ENCODE measurements around the gene ACOT8.
"Not testable (repeated sequence)": the region's sequence is repeated elsewhere in the genome, so short reads cannot be mapped to it uniquely, and the experiment has no call there.

The ACOT8 gene

DNA sequence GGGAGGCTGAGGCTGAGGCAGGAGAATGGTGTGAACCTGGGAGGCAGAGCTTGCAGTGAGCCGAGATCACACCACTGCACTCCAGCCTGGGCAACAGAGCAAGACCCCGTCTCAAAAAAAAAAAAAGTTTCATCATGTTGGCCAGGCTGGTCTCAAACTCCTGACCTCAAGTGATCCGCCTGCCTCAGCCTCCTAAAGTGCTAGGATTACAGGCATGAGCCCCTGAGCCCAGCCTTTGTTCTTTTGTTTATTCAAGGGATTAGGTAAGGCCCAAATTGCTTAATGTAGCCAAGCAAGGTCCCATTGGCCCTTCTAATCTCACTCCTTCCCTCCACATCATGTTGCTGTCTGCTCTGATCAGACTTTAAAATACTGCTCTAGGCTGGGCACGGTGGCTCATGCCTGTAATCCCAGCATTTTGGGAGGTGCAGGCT is 27.5 kb downstream of the ACOT8 start:
- in situ Hi-C loops (cut with MboI; ENCODE audit: low sequenced_read_pairs): not testable (repeated sequence)

DNA sequence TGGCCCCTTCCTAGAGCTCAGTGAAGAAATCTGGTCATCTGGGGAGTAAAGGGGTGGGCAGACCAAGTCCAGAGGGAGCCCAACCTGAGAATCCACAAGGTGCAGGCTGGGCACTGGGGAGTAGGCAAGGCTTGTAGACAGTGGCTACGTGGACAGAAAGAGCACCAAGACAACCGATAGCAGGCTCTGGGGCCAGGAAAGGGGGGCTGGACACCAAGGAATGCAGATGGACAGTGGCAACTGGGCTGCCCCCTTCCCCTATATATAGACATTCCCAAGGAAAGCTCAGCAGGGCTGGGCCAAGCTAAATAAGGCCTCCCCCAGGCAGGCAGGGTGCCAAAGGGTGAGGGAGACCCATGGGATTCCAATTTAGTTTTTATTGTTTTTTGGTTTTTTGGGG is 28.6 kb downstream of the ACOT8 start:
- in situ Hi-C loops (cut with MboI; ENCODE audit: low sequenced_read_pairs): no loop called here

- in situ Hi-C loops (cut with MboI; ENCODE audit: low sequenced_read_pairs): no loop called here
Observed at GRCh38 chr20:45827712-45828111, 29.5 kb downstream of the ACOT8 start.

GRCh38 chr20:45827030-45827652 is 30.1 kb downstream of the ACOT8 start, which contains the start of gene TNNC2:
TSS of gene TNNC2 (minus strand) at chr20:45827312. CDS start at chr20:45827248, 64 bp downstream.
- in situ Hi-C loops (cut with MboI; ENCODE audit: low sequenced_read_pairs): no loop called here

DNA sequence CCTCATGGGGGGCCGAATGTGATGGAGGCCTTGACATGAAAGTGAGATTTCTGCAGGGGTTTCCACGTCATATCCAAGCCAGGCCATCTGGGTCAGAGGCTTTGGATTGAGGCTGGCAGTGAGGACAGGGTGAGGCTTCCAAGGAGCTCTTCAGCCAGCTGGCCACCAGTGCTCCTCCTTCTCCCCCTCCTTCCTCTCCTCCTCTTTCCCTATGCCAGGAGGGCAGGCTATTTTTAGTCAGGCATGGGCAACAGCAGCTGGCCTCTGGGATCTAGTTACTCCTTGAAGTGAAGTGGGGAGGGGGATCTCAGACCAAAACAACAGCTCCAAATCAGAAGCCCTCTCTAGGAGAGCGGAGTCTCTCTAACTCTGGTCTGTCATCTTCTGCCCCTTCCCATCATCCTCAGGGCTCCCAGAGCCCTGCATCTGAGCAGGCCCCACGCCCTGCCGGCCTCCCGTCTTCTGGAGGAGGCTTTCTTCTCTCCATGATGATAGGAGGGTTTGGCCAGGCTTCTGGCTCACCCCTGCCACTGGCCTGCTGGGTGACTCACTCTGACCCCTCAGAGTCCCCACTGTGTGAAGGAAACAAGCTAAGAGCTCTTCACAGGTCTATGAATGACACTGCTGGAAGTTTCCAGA is 30.7 kb downstream of the ACOT8 start:
- in situ Hi-C loops (cut with MboI; ENCODE audit: low sequenced_read_pairs): no loop called here

GRCh38 chr20:45823949-45824835 is 33.0 kb downstream of the ACOT8 start:
- in situ Hi-C loops (cut with MboI; ENCODE audit: low sequenced_read_pairs): no loop called here

DNA sequence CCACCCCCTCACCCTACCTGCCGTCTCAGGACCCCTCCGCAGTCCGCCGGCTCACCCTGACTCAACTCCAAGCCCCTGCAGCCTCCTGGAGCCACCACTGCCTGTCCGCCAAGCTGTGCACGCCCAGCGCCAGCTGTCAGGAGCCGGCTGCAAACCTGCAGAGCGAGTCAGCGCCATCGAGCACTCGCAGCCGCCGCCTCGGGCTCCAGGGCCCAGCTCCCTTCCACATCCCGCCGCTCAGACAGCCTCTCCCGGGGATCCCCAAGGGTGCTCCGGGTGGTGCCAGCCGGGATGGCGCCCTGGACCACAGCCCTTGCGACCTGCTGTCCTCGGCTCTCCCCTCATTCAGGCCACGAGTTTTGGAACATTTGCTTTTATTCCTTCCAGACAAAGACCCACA is 34.3 kb downstream of the ACOT8 start:
- in situ Hi-C loops (cut with MboI; ENCODE audit: low sequenced_read_pairs): no loop called here

- in situ Hi-C loops (cut with MboI; ENCODE audit: low sequenced_read_pairs): no loop called here
Observed at GRCh38 chr20:45821947-45822346, 35.2 kb downstream of the ACOT8 start.

DNA sequence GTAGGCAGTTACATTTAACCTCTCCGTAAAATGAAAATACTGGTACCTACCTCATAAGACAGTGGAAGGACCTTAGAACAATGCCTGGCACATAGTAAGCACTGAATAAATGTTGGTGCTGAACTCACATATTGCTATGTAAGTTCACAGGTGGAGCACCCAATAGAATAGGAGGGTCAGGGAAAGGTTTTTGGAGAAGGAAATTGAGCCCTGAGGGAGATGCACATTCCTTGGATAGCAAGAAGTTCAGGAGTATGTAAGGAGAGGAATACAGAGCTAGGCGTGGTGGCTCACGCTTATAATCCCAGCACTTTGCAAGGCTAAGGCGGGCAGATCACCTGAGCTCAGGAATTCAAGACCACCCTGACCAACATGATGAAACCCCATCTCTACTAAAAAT is 37.7 kb downstream of the ACOT8 start:
- in situ Hi-C loops (cut with MboI; ENCODE audit: low sequenced_read_pairs): no loop called here

DNA sequence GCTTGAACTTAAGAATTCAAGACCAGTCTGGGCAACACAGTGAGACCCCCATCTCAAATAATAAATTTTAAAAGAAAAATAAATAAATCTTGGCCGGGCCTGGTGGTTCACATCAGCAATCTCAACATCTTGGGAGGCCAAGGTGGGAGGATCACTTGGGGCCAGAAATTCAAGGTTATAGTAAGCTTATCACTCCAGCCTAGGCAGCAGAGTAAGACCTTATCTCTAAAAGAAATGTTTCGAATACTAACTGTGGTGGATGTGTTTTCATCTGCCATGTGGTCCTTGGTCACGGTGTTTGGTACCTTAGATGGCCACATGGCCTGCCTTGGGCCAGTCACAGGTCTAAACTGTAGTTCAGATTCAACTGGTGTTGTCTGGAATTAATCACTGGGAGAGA is 39.0 kb downstream of the ACOT8 start:
- in situ Hi-C loops (cut with MboI; ENCODE audit: low sequenced_read_pairs): no loop called here

GRCh38 chr20:45817376-45818194 is 39.6 kb downstream of the ACOT8 start:
- in situ Hi-C loops (cut with MboI; ENCODE audit: low sequenced_read_pairs): no loop called here

DNA sequence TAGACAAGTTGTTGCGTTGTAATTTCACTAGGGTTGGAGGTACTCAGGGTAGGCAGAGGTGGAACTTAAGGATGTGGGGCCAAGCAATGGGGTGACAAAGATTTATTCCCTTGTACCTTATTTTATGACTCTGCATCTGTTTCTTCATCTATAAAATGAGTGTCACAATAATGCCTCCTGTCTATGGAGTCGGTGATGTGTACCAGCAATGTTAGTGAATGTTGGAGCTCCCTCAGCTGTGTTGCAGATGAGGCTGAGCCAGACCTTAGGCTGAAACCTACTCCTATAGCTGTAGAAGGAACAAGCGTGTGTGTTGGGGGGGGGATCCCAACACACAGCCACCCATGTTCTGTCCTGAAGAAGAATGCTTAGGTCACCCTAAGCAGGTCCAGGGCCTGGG is 40.2 kb downstream of the ACOT8 start:
- in situ Hi-C loops (cut with MboI; ENCODE audit: low sequenced_read_pairs): no loop called here

GRCh38 chr20:45814314-45814713 is 42.9 kb downstream of the ACOT8 start:
- in situ Hi-C loops (cut with MboI; ENCODE audit: low sequenced_read_pairs): no loop called here

DNA sequence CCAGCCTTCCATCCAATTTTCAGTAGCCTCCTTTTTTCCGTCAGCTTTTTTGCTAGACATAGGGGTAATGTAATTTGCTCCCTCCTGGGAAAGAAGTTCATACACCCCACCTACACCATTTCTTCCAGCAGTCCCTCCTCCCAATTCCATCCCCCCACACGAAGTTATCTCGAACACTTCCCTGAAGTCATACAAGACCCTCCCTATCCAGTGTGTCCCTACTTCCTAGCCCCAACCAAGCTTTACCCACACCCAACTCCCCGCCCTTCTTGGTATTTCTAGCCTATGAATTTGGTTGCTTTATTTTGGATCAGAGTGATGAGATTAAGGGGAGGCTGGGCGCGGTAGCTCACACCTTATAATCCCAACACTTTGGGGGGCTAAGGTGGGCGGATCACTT is 43.7 kb downstream of the ACOT8 start:
- in situ Hi-C loops (cut with MboI; ENCODE audit: low sequenced_read_pairs): no loop called here

DNA sequence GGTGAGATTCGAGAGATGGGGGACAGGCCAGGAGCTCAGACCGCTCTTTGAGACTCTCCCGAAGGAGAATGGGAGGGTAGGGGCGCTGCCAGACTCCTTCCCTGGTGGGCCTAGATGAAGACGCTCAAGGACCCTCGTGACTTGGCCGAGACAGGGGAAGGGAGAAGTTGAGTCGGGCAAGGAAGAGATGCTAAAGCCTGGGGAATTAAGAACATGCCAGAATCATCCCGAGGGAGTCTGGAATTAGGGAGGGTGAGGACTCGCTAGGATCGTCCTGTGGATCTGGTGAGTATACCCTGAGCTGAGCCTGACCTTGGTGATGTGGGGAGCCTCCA is 44.2 kb downstream of the ACOT8 start:
- in situ Hi-C loops (cut with MboI; ENCODE audit: low sequenced_read_pairs): no loop called here

DNA sequence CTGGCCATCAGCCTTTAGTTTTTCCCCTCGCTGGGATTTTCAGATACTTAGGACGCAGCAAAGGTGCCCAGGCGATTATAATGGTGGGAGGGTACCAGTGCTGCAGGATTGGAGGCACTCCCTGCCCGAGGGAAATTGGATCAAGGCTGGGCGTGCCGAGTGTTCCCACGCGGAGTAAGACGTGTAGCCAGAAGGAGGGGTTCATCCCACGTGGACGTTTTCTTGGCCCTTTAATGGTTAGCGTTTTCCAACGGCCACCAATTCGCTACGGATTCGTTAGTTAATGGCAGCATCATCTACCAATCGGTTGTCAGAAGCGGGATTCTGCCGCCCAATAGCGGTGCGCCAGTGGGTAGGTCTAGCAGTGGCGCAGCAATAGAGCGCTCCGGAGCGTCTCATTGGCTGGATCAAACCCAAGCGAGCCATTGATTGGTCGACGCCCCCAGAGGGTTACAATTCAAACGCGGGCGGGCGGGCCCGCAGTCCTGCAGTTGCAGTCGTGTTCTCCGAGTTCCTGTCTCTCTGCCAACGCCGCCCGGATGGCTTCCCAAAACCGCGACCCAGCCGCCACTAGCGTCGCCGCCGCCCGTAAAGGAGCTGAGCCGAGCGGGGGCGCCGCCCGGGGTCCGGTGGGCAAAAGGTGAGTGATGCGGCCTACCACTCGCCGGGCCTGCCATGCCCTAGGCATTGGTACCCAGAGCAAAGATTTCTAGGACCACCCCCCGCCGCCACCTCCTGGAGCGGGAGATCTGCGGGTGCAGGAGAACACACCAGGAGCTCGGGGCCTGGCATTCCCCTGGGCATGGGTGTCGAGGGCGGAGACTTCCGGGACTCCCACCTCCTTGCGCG is 44.8 kb downstream of the ACOT8 start, which contains the start of gene UBE2C:
Gene UBE2C, plus strand, starts transcription at position 488 of the 849 bp plus-strand sequence. Its CDS starts 52 bp downstream, at position 540.
- in situ Hi-C loops (cut with MboI; ENCODE audit: low sequenced_read_pairs): no loop called here

- in situ Hi-C loops (cut with MboI; ENCODE audit: low sequenced_read_pairs): no loop called here
Observed at GRCh38 chr20:45810191-45810970, 46.8 kb downstream of the ACOT8 start.

DNA sequence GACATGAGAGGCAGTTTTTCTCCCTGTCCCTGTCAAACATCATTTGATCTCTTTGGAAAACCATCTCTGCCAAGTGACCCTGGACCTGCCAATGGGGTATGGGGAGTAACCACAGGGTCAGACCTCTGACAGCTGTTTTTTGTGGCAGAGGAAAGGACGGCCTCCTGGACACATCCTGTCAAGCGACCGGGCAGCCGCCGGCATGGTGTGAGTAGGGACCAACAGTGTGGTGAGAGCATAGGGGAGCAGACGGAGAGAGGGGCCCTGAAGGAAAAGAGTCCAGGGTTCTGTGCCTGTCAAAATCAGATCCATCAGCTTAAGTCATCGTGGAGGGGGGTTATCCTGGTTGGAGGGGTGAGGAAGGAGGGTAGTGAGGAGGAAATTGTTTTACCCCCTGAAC is 55.3 kb downstream of the ACOT8 start:
- in situ Hi-C loops (cut with MboI; ENCODE audit: low sequenced_read_pairs): no loop called here

Measured in HL-60/S4 treated with retinoic acid at 250 ng/mL for 4 days and 3 days (cell line).